Mesendoderm (in vitro differentiated cells): ENCODE measurements around the gene B9D1.

ENCODE experiments used
- DNase-seq: peaks from one replicate; pipeline ENCODE4 v3.0.0; 2013
- H2AK5ac ChIP-seq: 2 replicates; pipeline ENCODE4 v1.6.1; 2013; ENCODE audit warnings: low read length, inconsistent platforms
- H2BK120ac ChIP-seq: 2 replicates; pipeline ENCODE4 v1.6.1; 2013; ENCODE audit warnings: low read depth, mild to moderate bottlenecking, low read length, moderate library complexity, mixed read lengths
- H2BK15ac ChIP-seq: replicated peaks from 2 replicates; pipeline ENCODE4 v1.6.1; 2013; ENCODE audit warnings: low read depth, mild to moderate bottlenecking, moderate library complexity
- H2BK5ac ChIP-seq: 2 replicates; pipeline ENCODE4 v1.6.1; 2013; ENCODE audit warnings: low read length, inconsistent platforms
- H3K18ac ChIP-seq: 2 replicates; pipeline ENCODE4 v1.6.1; 2013; ENCODE audit warnings: mild to moderate bottlenecking, low read length, mixed read lengths
- H3K23ac ChIP-seq: one replicate; pipeline ENCODE4 v1.6.1; 2013; ENCODE audit warnings: low read length
- H3K27ac ChIP-seq: 2 replicates; pipeline ENCODE4 v1.5.1; 2013; ENCODE audit warnings: low read depth, mild to moderate bottlenecking, inconsistent platforms, low read length, moderate library complexity
- H3K27me3 ChIP-seq: 2 replicates; pipeline ENCODE4 v1.6.1; 2013; ENCODE audit warnings: low read length, control low read depth, mild to moderate bottlenecking, inconsistent platforms; ENCODE audit not compliant: insufficient read depth, poor library complexity
- H3K36me3 ChIP-seq: 2 replicates; pipeline ENCODE4 v1.6.1; 2013; ENCODE audit warnings: low read length, inconsistent platforms; ENCODE audit not compliant: control insufficient read depth, insufficient read depth
- H3K4ac ChIP-seq: one replicate; pipeline ENCODE4 v1.6.1; 2013; ENCODE audit warnings: low read depth, mild to moderate bottlenecking, low read length, moderate library complexity
- H3K4me1 ChIP-seq: 2 replicates; pipeline ENCODE4 v1.6.1; 2013; ENCODE audit warnings: low read depth, low read length, inconsistent platforms; ENCODE audit not compliant: control insufficient read depth
- H3K4me2 ChIP-seq: 2 replicates; pipeline ENCODE4 v1.6.1; 2013; ENCODE audit warnings: low read length
- H3K4me3 ChIP-seq: 2 replicates; pipeline ENCODE4 v1.5.1; 2013; ENCODE audit warnings: mild to moderate bottlenecking, low read length
- H3K56ac ChIP-seq: one replicate; pipeline ENCODE4 v1.6.1; 2013; ENCODE audit warnings: low read length
- H3K79me1 ChIP-seq: 2 replicates; pipeline ENCODE4 v1.6.1; 2013; ENCODE audit warnings: low read length, inconsistent platforms
- H3K79me2 ChIP-seq: 2 replicates; pipeline ENCODE4 v1.6.1; 2013; ENCODE audit warnings: mild to moderate bottlenecking, low read length; ENCODE audit not compliant: control insufficient read depth, insufficient read depth
- H3K9ac ChIP-seq: 2 replicates; pipeline ENCODE4 v1.6.1; 2013; ENCODE audit warnings: low read length, inconsistent platforms
- H4K5ac ChIP-seq: one replicate; pipeline ENCODE4 v1.6.1; 2013; ENCODE audit warnings: low read length
- H4K8ac ChIP-seq: one replicate; pipeline ENCODE4 v1.6.1; 2013; ENCODE audit warnings: low read depth, mild to moderate bottlenecking, control low read depth, low read length, moderate library complexity
- WGBS: extraction: QIAGEN DNeasy Blood & Tissue Kit; methylation state at CpG from one replicate; pipeline ENCODE4 v1.1.7; 2013; ENCODE audit warnings: low lambda C conversion rate, missing lambda C conversion rate; ENCODE audit not compliant: insufficient coverage; ENCODE audit errors: extremely low coverage; 5-methylcytosine and 5-hydroxymethylcytosine counted together

The B9D1 gene

GRCh38 chr17:19333132-19333440 is 29.4 kb downstream of the B9D1 start:
- H3K4ac ChIP-seq, result no peak overlapping the region
- H2AK5ac ChIP-seq, result no peak overlapping the region
- H3K23ac ChIP-seq, result no peak overlapping the region
- no peaks in the 10 kb centered on the region for H3K36me3 ChIP-seq
- DNase-seq, result no peak
- H3K4me2 ChIP-seq, result no peak overlapping the region
- H2BK15ac ChIP-seq, result no peak overlapping the region
- H3K27ac ChIP-seq, result no peak overlapping the region
- H3K27me3 ChIP-seq, result no peaks in the 10 kb centered on the region
- H3K18ac ChIP-seq, result no peak overlapping the region
- H4K5ac ChIP-seq, result no peak overlapping the region
- no peaks in the 10 kb centered on the region for H3K4me1 ChIP-seq
- no peaks in the 10 kb centered on the region for H3K79me2 ChIP-seq
- H4K8ac ChIP-seq, result no peak overlapping the region
- no peak overlapping the region for H3K4me3 ChIP-seq
- no peaks in the 10 kb centered on the region for H3K79me1 ChIP-seq
- H3K56ac ChIP-seq, result no peak overlapping the region
- H2BK120ac ChIP-seq, result no peak overlapping the region
- no peak overlapping the region for H2BK5ac ChIP-seq
- H3K9ac ChIP-seq, result no peak overlapping the region
- WGBS, result no CpG with 5 or more reads among the region's 1 CpG

GRCh38 chr17:19332371-19333131 is 30.0 kb downstream of the B9D1 start:
- Histone ChIP-seq H3K9ac (no peak overlapping the region), H3K27ac (no peak overlapping the region), H2AK5ac (no peak overlapping the region), H3K36me3 (no peaks in the 10 kb centered on the region), H3K4me2 (no peak overlapping the region), H3K27me3 (no peaks in the 10 kb centered on the region), H3K4ac (no peak overlapping the region), H4K5ac (no peak overlapping the region), H3K18ac (no peak overlapping the region), H4K8ac (no peak overlapping the region), H3K79me2 (no peaks in the 10 kb centered on the region), H2BK15ac (no peak overlapping the region), H3K23ac (no peak overlapping the region), H3K56ac (no peak overlapping the region), H3K4me3 (no peak overlapping the region), H3K79me1 (no peaks in the 10 kb centered on the region), H2BK120ac (no peak overlapping the region), H2BK5ac (no peak overlapping the region), H3K4me1 (no peaks in the 10 kb centered on the region)
- no CpG with 5 or more reads among the region's 6 CpGs for WGBS
- no peak for DNase-seq

- Histone ChIP-seq H4K5ac (no peak overlapping the region), H4K8ac (no peak overlapping the region), H2BK15ac (no peak overlapping the region), H3K4me2 (no peak overlapping the region), H3K27ac (no peak overlapping the region), H2BK120ac (no peak overlapping the region), H3K27me3 (no peaks in the 10 kb centered on the region), H3K4ac (no peak overlapping the region), H2AK5ac (no peak overlapping the region), H3K4me3 (no peak overlapping the region), H3K79me2 (no peaks in the 10 kb centered on the region), H2BK5ac (no peak overlapping the region), H3K9ac (no peak overlapping the region), H3K4me1 (no peaks in the 10 kb centered on the region), H3K56ac (no peak overlapping the region), H3K23ac (no peak overlapping the region), H3K36me3 (no peaks in the 10 kb centered on the region), H3K79me1 (no peaks in the 10 kb centered on the region), H3K18ac (no peak overlapping the region)
- no CpG with 5 or more reads among the region's 13 CpGs for WGBS
- no peak for DNase-seq
These were observed 30.8 kb downstream of the B9D1 start for GRCh38 chr17:19331543-19332245.

GRCh38 chr17:19331134-19331533 is 31.4 kb downstream of the B9D1 start:
- Histone ChIP-seq H3K56ac (no peak overlapping the region), H4K8ac (no peak overlapping the region), H3K36me3 (no peaks in the 10 kb centered on the region), H3K9ac (no peak overlapping the region), H3K18ac (no peak overlapping the region), H3K79me2 (no peaks in the 10 kb centered on the region), H3K4me2 (no peak overlapping the region), H4K5ac (no peak overlapping the region), H3K4me3 (no peak overlapping the region), H2AK5ac (no peak overlapping the region), H3K27ac (no peak overlapping the region), H3K23ac (no peak overlapping the region), H3K4me1 (no peaks in the 10 kb centered on the region), H2BK5ac (no peak overlapping the region), H3K27me3 (no peaks in the 10 kb centered on the region), H3K4ac (no peak overlapping the region), H2BK15ac (no peak overlapping the region), H3K79me1 (no peaks in the 10 kb centered on the region), H2BK120ac (no peak overlapping the region)
- DNase-seq, result no peak
- no CpG with 5 or more reads among the region's 4 CpGs for WGBS

- Histone ChIP-seq H3K36me3 (no peaks in the 10 kb centered on the region), H3K23ac (no peak overlapping the region), H3K79me1 (no peaks in the 10 kb centered on the region), H4K5ac (no peak overlapping the region), H2BK120ac (no peak overlapping the region), H3K79me2 (no peaks in the 10 kb centered on the region), H3K18ac (no peak overlapping the region), H3K27ac (no peak overlapping the region), H2BK5ac (no peak overlapping the region), H3K27me3 (no peaks in the 10 kb centered on the region), H3K56ac (no peak overlapping the region), H3K9ac (no peak overlapping the region), H3K4me2 (no peak overlapping the region), H2AK5ac (no peak overlapping the region), H3K4me1 (no peaks in the 10 kb centered on the region), H4K8ac (no peak overlapping the region), H3K4ac (no peak overlapping the region), H3K4me3 (no peak overlapping the region), H2BK15ac (no peak overlapping the region)
- no CpG with 5 or more reads among the region's 3 CpGs for WGBS
- no peak for DNase-seq
These were observed 32.3 kb downstream of the B9D1 start for GRCh38 chr17:19330271-19330670.
